A549 (cell line): Measurements from ENCODE around the gene PER1. TPM values are rescaled to one million over a fixed set of nuclear protein-coding genes. Genes with fewer than 3 reads are reported as not detected.

Source experiments
- ATAC-seq, 2 experiments: fragments of 200-7000 bp in 1 of 2; fragments of >200 bp in 1 of 2; cut with Nextera tagmentation in 1 of 2; cut with Tn5 transposase in 1 of 2; 3 replicates each; pipeline versions ENCODE4 v1.8.0 to v1.9.1; 2018 to 2020; ENCODE audit warnings: mild to moderate bottlenecking in 1 of 2, moderate library complexity in 1 of 2
- CTCF ChIA-PET: fragments of 300-600 bp; sonication (Branson Sonifier 250); formaldehyde crosslinking; extraction: SDS; loops from one replicate; lab custom pipeline; 2021; ENCODE audit warnings: antibody characterized with exemption, inconsistent platforms; lab: Yijun Ruan, JAX
- POLR2A ChIA-PET: fragments of 350-600 bp; formaldehyde crosslinking; extraction: SDS; loops from one replicate; lab custom pipeline; 2021; ENCODE audit warnings: antibody characterized with exemption, inconsistent platforms; lab: Yijun Ruan, JAX
- DNase-seq, 2 experiments: peaks; one replicate each; pipeline versions ENCODE4 v3.0.0 to v3.0.0-alpha.2; 2011 to 2016; ENCODE audit warnings: low read depth in 1 of 2, low spot score in 1 of 2
- FAIRE-seq: peaks from 2 replicates; lab custom pipeline; 2011; peaks lifted over from hg19 to GRCh38; lab: Jason Lieb, UNC
- H3K27ac ChIP-seq, 2 experiments: fragments of >200 bp; sonication (Bioruptor Twin); formaldehyde crosslinking; 3 replicates each; pipeline ENCODE4 v1.5.1; 2016 to 2017
- H3K4me1 ChIP-seq: fragments of >200 bp; sonication (Bioruptor Twin); formaldehyde crosslinking; 3 replicates; pipeline ENCODE4 v1.6.1; 2016
- H3K4me2 ChIP-seq: fragments of >200 bp; sonication (Bioruptor Twin); formaldehyde crosslinking; 3 replicates; pipeline ENCODE4 v1.6.1; 2016
- H3K4me3 ChIP-seq: fragments of >200 bp; sonication (Bioruptor Twin); formaldehyde crosslinking; 3 replicates; pipeline ENCODE4 v1.5.1; 2016
- H3K9me3 ChIP-seq: fragments of >200 bp; sonication (Bioruptor Twin); formaldehyde crosslinking; 3 replicates; pipeline ENCODE4 v1.6.1; 2016
- BHLHE40 ChIP-seq: IDR thresholded peaks from 2 replicates; pipeline ENCODE4 v1.6.1; 2012; ENCODE audit warnings: low read depth, low read length, inconsistent platforms
- CEBPB ChIP-seq, 2 experiments: fragments of >200 bp in 1 of 2; sonication (Bioruptor Twin) in 1 of 2; formaldehyde crosslinking in 1 of 2; IDR thresholded peaks; 2 replicates each; pipeline ENCODE4 v1.6.1; 2012 to 2016
- CHD2 ChIP-seq: fragments of 150-350 bp; IDR thresholded peaks from 2 replicates; pipeline ENCODE4 v1.6.1; 2014; ENCODE audit warnings: low read length; ENCODE audit not compliant: partially characterized antibody
- CHD4 ChIP-seq: fragments of 200-600 bp; sonication (generic); IDR thresholded peaks from 2 replicates; pipeline ENCODE4 v1.6.1; 2016; ENCODE audit warnings: antibody characterized with exemption, mild to moderate bottlenecking, borderline replicate concordance
- EHMT2 ChIP-seq: fragments of 200-600 bp; sonication (generic); IDR thresholded peaks from 2 replicates; pipeline ENCODE4 v1.6.1; 2016; ENCODE audit warnings: antibody characterized with exemption, low read depth, mild to moderate bottlenecking, moderate library complexity
- EP300 ChIP-seq, 2 experiments: fragments of >200 bp; sonication (Bioruptor Twin); formaldehyde crosslinking; IDR thresholded peaks; 2 replicates in 1 of 2; 3 replicates in 1 of 2; pipeline ENCODE4 v1.6.1; 2016 to 2017
- FOSB ChIP-seq: fragments of 250-450 bp; sonication (Bioruptor Pico); IDR thresholded peaks from 2 replicates; pipeline ENCODE4 v1.5.0; 2020; ENCODE audit warnings: mild to moderate bottlenecking, moderate library complexity
- FOSL2 ChIP-seq, 2 experiments: fragments of 450-650 bp in 1 of 2; fragments of >200 bp in 1 of 2; sonication (Bioruptor Twin) in 1 of 2; formaldehyde crosslinking; IDR thresholded peaks; 2 replicates each; pipeline versions ENCODE4 v1.5.0 to v1.6.1; 2016 to 2020; ENCODE audit warnings: mild to moderate bottlenecking in 1 of 2, moderate library complexity in 1 of 2
- HEYL ChIP-seq: fragments of 250-450 bp; sonication (Bioruptor Pico); IDR thresholded peaks from 2 replicates; pipeline ENCODE4 v1.8.0; 2021; ENCODE audit warnings: mild to moderate bottlenecking, moderate library complexity
- HOXA7 ChIP-seq: fragments of 250-450 bp; sonication (Bioruptor Pico); IDR thresholded peaks from 2 replicates; pipeline ENCODE4 v1.5.0; 2020; ENCODE audit warnings: mild to moderate bottlenecking, moderate library complexity
- HOXB13 ChIP-seq: fragments of 250-450 bp; sonication (Bioruptor Pico); IDR thresholded peaks from 2 replicates; pipeline ENCODE4 v1.5.0; 2020; ENCODE audit warnings: low read depth, mild to moderate bottlenecking, moderate library complexity
- HOXB5 ChIP-seq: fragments of 250-450 bp; sonication (Bioruptor Pico); IDR thresholded peaks from 2 replicates; pipeline ENCODE4 v1.5.0; 2020; ENCODE audit warnings: mild to moderate bottlenecking, moderate library complexity
- JUN ChIP-seq, 2 experiments: fragments of >200 bp; sonication (Bioruptor Twin); formaldehyde crosslinking; IDR thresholded peaks; 2 replicates in 1 of 2; 3 replicates in 1 of 2; pipeline ENCODE4 v1.6.1; 2016 to 2017
- MAZ ChIP-seq: fragments of 150-350 bp; IDR thresholded peaks from 2 replicates; pipeline ENCODE4 v1.6.1; 2014; ENCODE audit warnings: antibody characterized with exemption, low read depth, low read length, borderline replicate concordance
- NFE2L2 ChIP-seq: fragments of 150-350 bp; conservative IDR thresholded peaks from 2 replicates; pipeline ENCODE4 v1.6.1; 2014; ENCODE audit warnings: low read length
- POLR2A ChIP-seq: IDR thresholded peaks from 2 replicates; pipeline ENCODE4 v1.6.1; 2012; ENCODE audit warnings: mild to moderate bottlenecking, low read length
- RARB ChIP-seq: fragments of 250-450 bp; sonication (Bioruptor Pico); IDR thresholded peaks from 2 replicates; pipeline ENCODE4 v1.8.0; 2021; ENCODE audit warnings: mild to moderate bottlenecking, moderate library complexity
- RFX5 ChIP-seq: fragments of 450-650 bp; IDR thresholded peaks from 2 replicates; pipeline ENCODE4 v1.7.1; 2014; ENCODE audit warnings: antibody characterized with exemption, mild to moderate bottlenecking, moderate library complexity
- RNF2 ChIP-seq: fragments of 200-600 bp; sonication (generic); IDR thresholded peaks from 2 replicates; pipeline ENCODE4 v1.6.1; 2016; ENCODE audit warnings: low read depth, mild to moderate bottlenecking, antibody characterized with exemption, moderate library complexity, borderline replicate concordance
- ZFP36 ChIP-seq: fragments of 450-650 bp; IDR thresholded peaks from 2 replicates; pipeline ENCODE4 v1.6.1; 2014; ENCODE audit warnings: borderline replicate concordance; ENCODE audit not compliant: partially characterized antibody
- WGBS: methylation state at CpG from one replicate; pipeline ENCODE4 v1.1.6; 2017; ENCODE audit errors: missing lambda C conversion rate; 5-methylcytosine and 5-hydroxymethylcytosine counted together
- polyA plus RNA-seq, 4 experiments: library from polyadenylated mRNA; depleted of rRNA in 3 of 4; stranded (reverse); fragments of >200 nt; fragmentation: RNase III in 1 of 4; extraction: RNeasy Plus Mini Kit Qiagen cat#74134 plus additional on column Dnase treatment in 1 of 4; gene quantifications; 2 replicates in 3 of 4; 3 replicates in 1 of 4; pipeline ENCODE4 v1.2.3, GENCODE V29; 2011 to 2017
- TF ChIP-seq, protein P1 (sequence below): fragments of 450-650 bp; IDR thresholded peaks from 2 replicates; pipeline ENCODE4 v1.6.1; 2014; ENCODE audit warnings: antibody characterized with exemption
- TF ChIP-seq, protein P2 (sequence below): IDR thresholded peaks from 2 replicates; pipeline ENCODE4 v1.6.1; 2012; ENCODE audit warnings: low read depth, borderline replicate concordance
- TF ChIP-seq, protein P3 (sequence below): fragments of 250-450 bp; sonication (Bioruptor Pico); IDR thresholded peaks from 2 replicates; pipeline ENCODE4 v1.5.0; 2021; ENCODE audit warnings: mild to moderate bottlenecking, moderate library complexity, borderline replicate concordance
- TF ChIP-seq, protein P4 (sequence below): IDR thresholded peaks from 2 replicates; pipeline ENCODE4 v1.6.1; 2012
- TF ChIP-seq, protein P5 (sequence below): fragments of >200 bp; sonication (Bioruptor Twin); formaldehyde crosslinking; IDR thresholded peaks from 2 replicates; pipeline ENCODE4 v1.6.1; 2016

PER1 gene
- polyA plus RNA-seq, 2 of the 4 experiments (the other 2 are of a cell fraction), result 5.5 to 8.7 TPM

DNA sequence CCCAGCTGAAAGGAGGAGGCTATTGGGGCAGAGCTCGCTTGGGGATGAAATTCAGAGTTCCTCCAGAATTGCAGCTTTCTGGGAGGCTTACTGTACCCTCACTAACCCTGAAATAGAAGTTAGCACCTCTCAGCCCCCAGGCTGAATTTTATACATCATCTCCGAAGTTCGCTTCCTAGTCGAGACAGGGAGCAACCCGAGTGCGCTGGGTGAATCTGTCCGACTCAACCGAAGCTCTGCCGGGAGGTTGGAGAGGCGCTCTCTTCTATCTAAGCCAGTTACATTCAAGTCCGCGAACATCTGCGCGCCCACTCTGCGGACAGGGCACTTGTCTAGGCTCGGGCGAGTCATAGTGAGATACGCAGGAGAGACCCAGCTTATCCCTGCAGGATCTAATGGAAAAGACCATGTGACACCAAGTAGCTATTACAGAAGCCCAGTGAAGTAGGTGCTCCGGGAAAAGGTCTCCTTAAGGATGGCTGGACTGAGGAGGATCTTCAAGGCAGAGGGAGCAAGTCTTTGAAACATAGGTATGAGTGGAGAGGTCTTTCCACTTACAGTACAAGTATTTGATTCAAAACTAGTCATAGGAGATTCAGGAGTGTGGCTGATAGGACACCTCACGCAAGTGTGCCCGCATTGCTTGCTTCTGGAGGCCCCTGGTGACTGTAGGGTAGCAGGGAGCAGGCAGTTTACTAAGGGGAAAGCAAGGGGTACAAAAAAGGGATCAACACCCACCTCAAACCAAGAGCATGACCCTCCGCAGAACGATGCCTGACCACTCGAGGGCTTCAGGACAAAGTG, 27.7 kb downstream of the PER1 start:
- no peak for FAIRE-seq
- Histone ChIP-seq H3K4me2 (peak overlapping the region; percentile 95), H3K27ac (peak overlapping the region in 1 of 2 experiments; percentile 83; a peak in 5 of 6 replicates), H3K4me1 (peaks cover 19% of the 10 kb centered on the region), H3K4me3 (peak overlapping the region; percentile 56), H3K9me3 (no peaks in the 10 kb centered on the region)
- ATAC-seq, result no peak
- DNase-seq, result peak in 1 of 2 experiments; percentile 53
- POLR2A ChIA-PET, result interaction anchor here (0.9 to 3.9 kb wide), 9 partner anchors 9 to 171 kb away, joined by 3 to 35 read pairs (median 4); partner anchors contain the start of genes BORCS6, CTC1 and SLC25A35
- CTCF ChIA-PET, result interaction anchor here (0.8 to 8.1 kb wide), 10 partner anchors 9 to 622 kb away, joined by 3 to 116 read pairs (median 5); partner anchors contain the start of gene VAMP2
- 35% methylated on average over 24 of the region's 24 CpGs for WGBS
- TF ChIP-seq, protein P1, sequence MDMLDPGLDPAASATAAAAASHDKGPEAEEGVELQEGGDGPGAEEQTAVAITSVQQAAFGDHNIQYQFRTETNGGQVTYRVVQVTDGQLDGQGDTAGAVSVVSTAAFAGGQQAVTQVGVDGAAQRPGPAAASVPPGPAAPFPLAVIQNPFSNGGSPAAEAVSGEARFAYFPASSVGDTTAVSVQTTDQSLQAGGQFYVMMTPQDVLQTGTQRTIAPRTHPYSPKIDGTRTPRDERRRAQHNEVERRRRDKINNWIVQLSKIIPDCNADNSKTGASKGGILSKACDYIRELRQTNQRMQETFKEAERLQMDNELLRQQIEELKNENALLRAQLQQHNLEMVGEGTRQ, result peak; percentile 33; the same call in 1 of the 2 replicates
- TF ChIP-seq CHD4 (no peak), HEYL (no peak), EP300 (IDR thresholded peaks at IDR 0.05) (no peak), ZFP36 (no peak), FOSB (CRISPR knock-in tag) (no peak), JUN (IDR thresholded peaks at IDR 0.05) (0 out of 5 replicates have a peak, but pooled peaks of 1 of the 2 experiments have one; percentile 4), EHMT2 (no peak), CEBPB (IDR thresholded peaks at IDR 0.05) (no peak), CHD2 (no peak)
- TF ChIP-seq, protein P2, sequence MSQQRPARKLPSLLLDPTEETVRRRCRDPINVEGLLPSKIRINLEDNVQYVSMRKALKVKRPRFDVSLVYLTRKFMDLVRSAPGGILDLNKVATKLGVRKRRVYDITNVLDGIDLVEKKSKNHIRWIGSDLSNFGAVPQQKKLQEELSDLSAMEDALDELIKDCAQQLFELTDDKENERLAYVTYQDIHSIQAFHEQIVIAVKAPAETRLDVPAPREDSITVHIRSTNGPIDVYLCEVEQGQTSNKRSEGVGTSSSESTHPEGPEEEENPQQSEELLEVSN, result 0 out of 2 replicates have a peak, but pooled peaks have one; percentile 39
- TF ChIP-seq, protein P3, sequence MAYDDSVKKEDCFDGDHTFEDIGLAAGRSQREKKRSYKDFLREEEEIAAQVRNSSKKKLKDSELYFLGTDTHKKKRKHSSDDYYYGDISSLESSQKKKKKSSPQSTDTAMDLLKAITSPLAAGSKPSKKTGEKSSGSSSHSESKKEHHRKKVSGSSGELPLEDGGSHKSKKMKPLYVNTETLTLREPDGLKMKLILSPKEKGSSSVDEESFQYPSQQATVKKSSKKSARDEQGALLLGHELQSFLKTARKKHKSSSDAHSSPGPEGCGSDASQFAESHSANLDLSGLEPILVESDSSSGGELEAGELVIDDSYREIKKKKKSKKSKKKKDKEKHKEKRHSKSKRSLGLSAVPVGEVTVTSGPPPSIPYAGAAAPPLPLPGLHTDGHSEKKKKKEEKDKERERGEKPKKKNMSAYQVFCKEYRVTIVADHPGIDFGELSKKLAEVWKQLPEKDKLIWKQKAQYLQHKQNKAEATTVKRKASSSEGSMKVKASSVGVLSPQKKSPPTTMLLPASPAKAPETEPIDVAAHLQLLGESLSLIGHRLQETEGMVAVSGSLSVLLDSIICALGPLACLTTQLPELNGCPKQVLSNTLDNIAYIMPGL (CRISPR knock-in tag), result no peak

DNA sequence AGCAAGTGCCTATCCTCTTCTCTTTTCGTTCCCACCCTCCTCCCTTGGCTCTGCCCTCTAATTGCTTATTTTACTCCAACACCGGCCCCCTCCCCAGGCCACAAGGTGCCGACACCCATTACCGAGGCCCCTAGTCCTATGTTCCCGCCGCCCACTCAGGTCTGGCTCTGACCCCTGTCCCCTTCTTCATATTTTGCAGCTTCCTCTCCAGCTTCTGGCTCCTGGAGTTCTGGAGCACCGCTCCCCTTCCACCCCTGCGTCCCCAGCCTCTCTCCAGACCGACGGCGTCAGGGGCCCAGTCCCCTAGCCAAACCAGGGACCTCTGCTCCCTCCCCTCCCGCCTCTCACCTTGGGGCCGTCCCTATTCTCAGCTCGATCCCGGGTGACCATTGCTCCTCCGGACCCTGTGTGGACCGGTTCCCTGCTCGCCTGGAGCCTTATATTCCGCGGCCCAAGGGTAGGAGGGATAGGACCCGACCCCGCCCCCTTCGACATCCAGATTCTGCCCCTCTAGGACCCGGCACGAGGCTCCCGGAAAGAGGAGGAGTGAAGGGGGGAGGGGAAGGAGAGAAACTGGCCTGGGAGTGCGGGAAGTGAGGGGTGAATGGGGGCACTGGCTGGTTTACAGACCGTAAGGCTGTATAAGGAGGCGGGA, 28.4 kb downstream of the PER1 start, which contains the start of gene HES7:
HES7 (minus strand) TSS at position 412 of the 655 bp plus-strand sequence; CDS start at position 390, 22 bp downstream.
- WGBS, result 2% methylated on average over 29 of the region's 29 CpGs
- POLR2A ChIA-PET, result interaction anchor here (0.9 to 3.9 kb wide), 10 partner anchors 10 to 172 kb away, joined by 3 to 35 read pairs (median 4); partner anchors contain the start of genes BORCS6, CTC1 and SLC25A35
- Histone ChIP-seq H3K4me2 (peak within 1 kb of the TSS; percentile 95), H3K4me1 (peaks cover 19% of the 10 kb centered on the region), H3K4me3 (peak within 1 kb of the TSS; percentile 56), H3K9me3 (no peaks in the 10 kb centered on the region), H3K27ac (peak within 1 kb of the TSS; percentile 61 to 83)
- TF ChIP-seq RFX5, result no peak
- no peak for TF ChIP-seq EHMT2
- no peak for TF ChIP-seq CHD4
- no peak for TF ChIP-seq HOXB5 (CRISPR knock-in tag)
- TF ChIP-seq HOXB13, result no peak
- TF ChIP-seq RARB (CRISPR knock-in tag), result no peak
- TF ChIP-seq, protein P4, sequence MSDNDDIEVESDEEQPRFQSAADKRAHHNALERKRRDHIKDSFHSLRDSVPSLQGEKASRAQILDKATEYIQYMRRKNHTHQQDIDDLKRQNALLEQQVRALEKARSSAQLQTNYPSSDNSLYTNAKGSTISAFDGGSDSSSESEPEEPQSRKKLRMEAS, result peak; percentile 59
- 0 out of 5 replicates have a peak, but pooled peaks of 1 of the 2 experiments have one; percentile 30 for TF ChIP-seq JUN (IDR thresholded peaks at IDR 0.05)
- TF ChIP-seq NFE2L2, result no peak
- TF ChIP-seq EP300 (IDR thresholded peaks at IDR 0.05), result no peak
- no peak for TF ChIP-seq FOSL2 (IDR thresholded peaks at IDR 0.05)
- no peak for TF ChIP-seq FOSL2 (CRISPR knock-in tag; IDR thresholded peaks at IDR 0.05)
- no peak for TF ChIP-seq MAZ
- TF ChIP-seq POLR2A, result peak; percentile 53
- no peak for TF ChIP-seq HOXA7 (CRISPR knock-in tag)
- TF ChIP-seq BHLHE40, result no peak
- no peak for TF ChIP-seq HEYL
- no peak for TF ChIP-seq RNF2
- TF ChIP-seq, protein P5, sequence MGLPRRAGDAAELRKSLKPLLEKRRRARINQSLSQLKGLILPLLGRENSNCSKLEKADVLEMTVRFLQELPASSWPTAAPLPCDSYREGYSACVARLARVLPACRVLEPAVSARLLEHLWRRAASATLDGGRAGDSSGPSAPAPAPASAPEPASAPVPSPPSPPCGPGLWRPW, result no peak
- ATAC-seq, result no peak
- DNase-seq, result peak in 1 of 2 experiments; percentile 62
- CTCF ChIA-PET, result interaction anchor here (0.8 to 8.1 kb wide), 13 partner anchors 9 to 623 kb away, joined by 3 to 116 read pairs (median 5); partner anchors contain the start of gene VAMP2
- FAIRE-seq, result no peak
